Smooth muscle cell (in vitro differentiated cells): ENCODE measurements around the gene CELF4. TPM values are rescaled to one million over a fixed set of nuclear protein-coding genes. Genes with fewer than 3 reads are reported as not detected.

Source experiments
- DNase-seq: peaks from one replicate; lab custom pipeline; 2025; ENCODE audit not compliant: unreplicated experiment; lab: John Stamatoyannopoulos, UW
- H2AFZ ChIP-seq: fragments of 200-600 bp; sonication (generic); 2 replicates; pipeline ENCODE4 v1.6.0; 2016; ENCODE audit warnings: antibody characterized with exemption, low read depth, mild to moderate bottlenecking
- H3F3A ChIP-seq: fragments of 200-600 bp; sonication (generic); 2 replicates; pipeline ENCODE4 v1.6.0; 2017; ENCODE audit warnings: antibody characterized with exemption, low read depth
- H3K27ac ChIP-seq: fragments of 200-600 bp; sonication (generic); 2 replicates; pipeline ENCODE4 v1.5.1; 2016; ENCODE audit warnings: low read depth, mild to moderate bottlenecking
- H3K27me3 ChIP-seq: fragments of 200-600 bp; sonication (generic); 2 replicates; pipeline ENCODE4 v1.6.1; 2016; ENCODE audit warnings: low read depth, mild to moderate bottlenecking
- H3K36me3 ChIP-seq: fragments of 200-600 bp; sonication (generic); 2 replicates; pipeline ENCODE4 v1.5.1; 2016; ENCODE audit warnings: low read depth
- H3K4me1 ChIP-seq: fragments of 200-600 bp; sonication (generic); 2 replicates; pipeline ENCODE4 v1.5.1; 2016; ENCODE audit warnings: low read depth
- H3K4me2 ChIP-seq: fragments of 200-600 bp; sonication (generic); 2 replicates; pipeline ENCODE4 v1.6.0; 2016; ENCODE audit warnings: mild to moderate bottlenecking
- H3K4me3 ChIP-seq: fragments of 200-600 bp; sonication (generic); 2 replicates; pipeline ENCODE4 v1.5.1; 2016; ENCODE audit warnings: mild to moderate bottlenecking
- H3K79me2 ChIP-seq: fragments of 200-600 bp; sonication (generic); 2 replicates; pipeline ENCODE4 v1.6.0; 2016; ENCODE audit warnings: low read depth, mild to moderate bottlenecking
- H3K9ac ChIP-seq: fragments of 200-600 bp; sonication (generic); 2 replicates; pipeline ENCODE4 v1.6.0; 2016; ENCODE audit warnings: low read depth
- H3K9me3 ChIP-seq: fragments of 200-600 bp; sonication (generic); replicated peaks from 2 replicates; pipeline ENCODE4 v1.5.1; 2016; ENCODE audit warnings: low read depth
- H4K20me1 ChIP-seq: fragments of 200-600 bp; sonication (generic); 2 replicates; pipeline ENCODE4 v1.6.0; 2016; ENCODE audit warnings: low read depth
- CTCF ChIP-seq: fragments of 200-600 bp; sonication (generic); IDR thresholded peaks from 2 replicates; pipeline ENCODE4 v1.5.1; 2017; ENCODE audit warnings: borderline replicate concordance, mild to moderate bottlenecking, antibody characterized with exemption; ENCODE audit not compliant: insufficient read depth, poor library complexity, severe bottlenecking
- WGBS: methylation state at CpG from one replicate; pipeline ENCODE4 v1.1.7; 2016; ENCODE audit warnings: low lambda C conversion rate; 5-methylcytosine and 5-hydroxymethylcytosine counted together
- polyA plus RNA-seq: library from polyadenylated mRNA; unstranded; fragments of >200 nt; fragmentation: Nextera tagmentation; extraction: Ambion mirVana; gene quantifications from 2 replicates; pipeline ENCODE4 v1.2.1, GENCODE V29; 2016
- total RNA-seq: library from RNA; depleted of rRNA; stranded (reverse); fragments of >200 nt; gene quantifications from 2 replicates; pipeline ENCODE4 v1.2.3, GENCODE V29; 2014

Gene CELF4
- total and polyA plus RNA-seq, 2 experiments from 2014 or later: 0.40 TPM; not detected in 1

GRCh38 chr18:37403100-37403781 is 162.4 kb downstream of the CELF4 start:
- H3K27ac ChIP-seq: peak overlapping the region; percentile 73
- no peak overlapping the region for H3K4me3 ChIP-seq
- peaks cover 10% of the 10 kb centered on the region for H3K4me1 ChIP-seq
- H3F3A ChIP-seq: no peaks in the 10 kb centered on the region
- H2AFZ ChIP-seq: peak overlapping the region; percentile 67
- H4K20me1 ChIP-seq: no peaks in the 10 kb centered on the region
- peak; percentile 41 for DNase-seq
- H3K9ac ChIP-seq: peak overlapping the region; percentile 55
- no peaks in the 10 kb centered on the region for H3K36me3 ChIP-seq
- H3K4me2 ChIP-seq: peak overlapping the region; percentile 56
- no peaks in the 10 kb centered on the region for H3K9me3 ChIP-seq
- 40% methylated on average over 18 of the region's 20 CpGs for whole genome bisulfite sequencing
- peaks cover 11% of the 10 kb centered on the region for H3K27me3 ChIP-seq
- no peaks in the 10 kb centered on the region for H3K79me2 ChIP-seq
- TF ChIP-seq CTCF: no peak

GRCh38 chr18:37402735-37403099 is 162.9 kb downstream of the CELF4 start:
- TF ChIP-seq CTCF: no peak
- Histone ChIP-seq H3F3A (no peaks in the 10 kb centered on the region), H3K36me3 (no peaks in the 10 kb centered on the region), H3K4me3 (no peak overlapping the region), H3K4me2 (peak overlapping the region; percentile 56), H3K9ac (peak overlapping the region; percentile 55), H3K9me3 (no peaks in the 10 kb centered on the region), H3K4me1 (peaks cover 10% of the 10 kb centered on the region), H3K27me3 (peaks cover 11% of the 10 kb centered on the region), H3K27ac (peak overlapping the region; percentile 73), H3K79me2 (no peaks in the 10 kb centered on the region), H4K20me1 (no peaks in the 10 kb centered on the region), H2AFZ (peak overlapping the region; percentile 67)
- WGBS: 0% methylated on average over 1 of the region's 1 CpG
- DNase-seq: no peak

GRCh38 chr18:37400802-37401201 is 164.8 kb downstream of the CELF4 start:
- Histone ChIP-seq H3K79me2 (no peaks in the 10 kb centered on the region), H3K9me3 (no peaks in the 10 kb centered on the region), H3K4me2 (no peak overlapping the region), H3K9ac (no peak overlapping the region), H4K20me1 (no peaks in the 10 kb centered on the region), H3K36me3 (no peaks in the 10 kb centered on the region), H3F3A (no peaks in the 10 kb centered on the region), H2AFZ (no peak overlapping the region), H3K4me3 (no peak overlapping the region), H3K27me3 (peaks cover 8% of the 10 kb centered on the region), H3K27ac (no peak overlapping the region), H3K4me1 (peaks cover 10% of the 10 kb centered on the region)
- no peak for TF ChIP-seq CTCF
- DNase-seq: no peak
- WGBS: 88% methylated on average over 4 of the region's 4 CpGs
